SIG-M5 treated with dmso at 0.1 percent for 504 hours (cell line): ENCODE results near the gene MUC4.

Source experiments
- DNase-seq: peaks from one replicate; lab custom pipeline; 2025; ENCODE audit not compliant: unreplicated experiment; lab: John Stamatoyannopoulos, UW

MUC4 gene

GRCh38 chr3:195811756-195812155, at the start of gene MUC4:
Gene MUC4, minus strand, starts transcription at chr3:195811929. Its CDS starts 112 bp downstream, at chr3:195811817.
- DNase-seq = no peak

GRCh38 chr3:195860456-195860855, 48.7 kb upstream of the MUC4 start:
- no peak for DNase-seq

- no peak for DNase-seq
Measured at GRCh38 chr3:195859846-195860411, 48.2 kb upstream of the MUC4 start.

- peak; percentile 53 for DNase-seq
Measured at GRCh38 chr3:195859061-195859845, 47.5 kb upstream of the MUC4 start.

- no peak for DNase-seq
Measured at GRCh38 chr3:195856410-195857084, 44.8 kb upstream of the MUC4 start.

GRCh38 chr3:195855471-195856409, 44.0 kb upstream of the MUC4 start:
- peak; percentile 5 for DNase-seq

- no peak for DNase-seq
Measured at GRCh38 chr3:195854628-195855294, 43.0 kb upstream of the MUC4 start.

GRCh38 chr3:195853996-195854395, 42.3 kb upstream of the MUC4 start:
- no peak for DNase-seq

- DNase-seq = no peak
Measured at GRCh38 chr3:195853036-195853435, 41.3 kb upstream of the MUC4 start.

- peak; percentile 97 for DNase-seq
Measured at GRCh38 chr3:195850857-195851543, 39.3 kb upstream of the MUC4 start.

- DNase-seq = no peak
Measured at GRCh38 chr3:195849322-195850074, 37.8 kb upstream of the MUC4 start.

- DNase-seq = no peak
Measured at GRCh38 chr3:195847055-195847950, 35.6 kb upstream of the MUC4 start.

- no peak for DNase-seq
Measured at GRCh38 chr3:195845483-195845882, 33.8 kb upstream of the MUC4 start.

- DNase-seq = no peak
Measured at GRCh38 chr3:195844671-195845218, 33.0 kb upstream of the MUC4 start.

- DNase-seq = no peak
Measured at GRCh38 chr3:195839260-195840010, 27.7 kb upstream of the MUC4 start.

GRCh38 chr3:195838714-195839113, 27.0 kb upstream of the MUC4 start:
- no peak for DNase-seq

GRCh38 chr3:195836476-195837135, 24.9 kb upstream of the MUC4 start:
- DNase-seq = no peak
